ENCODE measurements around the gene PLEKHA4.

PLEKHA4 gene

GRCh38 chr19:48833977-48834376, 34.4 kb downstream of the PLEKHA4 start:
- FAIRE-seq (no peak), DNase-seq (ENCODE audit: insufficient read length, low spot score) (no peak)

- DNase-seq (ENCODE audit: insufficient read length, low spot score) (no peak), FAIRE-seq (no peak)
These were observed 35.4 kb downstream of the PLEKHA4 start for GRCh38 chr19:48833049-48833448.

- no peak for DNase-seq (ENCODE audit: insufficient read length, low spot score)
- no peak for FAIRE-seq
These were observed 37.5 kb downstream of the PLEKHA4 start for GRCh38 chr19:48830965-48831364.

- DNase-seq (ENCODE audit: insufficient read length, low spot score), result no peak
- FAIRE-seq, result no peak
These were observed 38.3 kb downstream of the PLEKHA4 start for GRCh38 chr19:48830088-48830487.

- FAIRE-seq (no peak), DNase-seq (ENCODE audit: insufficient read length, low spot score) (no peak)
These were observed 41.8 kb downstream of the PLEKHA4 start for GRCh38 chr19:48826606-48827020.

GRCh38 chr19:48822514-48822913, 45.9 kb downstream of the PLEKHA4 start:
- no peak for FAIRE-seq
- no peak for DNase-seq (ENCODE audit: insufficient read length, low spot score)

GRCh38 chr19:48821633-48822032, 46.8 kb downstream of the PLEKHA4 start:
- no peak for FAIRE-seq
- DNase-seq (ENCODE audit: insufficient read length, low spot score), result no peak

- FAIRE-seq (peak; percentile 82), DNase-seq (ENCODE audit: insufficient read length, low spot score) (peak; percentile 70)
These were observed 49.0 kb downstream of the PLEKHA4 start for GRCh38 chr19:48819366-48819816.

GRCh38 chr19:48818234-48818820, 50.1 kb downstream of the PLEKHA4 start:
- DNase-seq (ENCODE audit: insufficient read length, low spot score), result no peak
- no peak for FAIRE-seq

GRCh38 chr19:48817585-48818124, 50.8 kb downstream of the PLEKHA4 start:
- no peak for DNase-seq (ENCODE audit: insufficient read length, low spot score)
- FAIRE-seq, result no peak

- DNase-seq (ENCODE audit: insufficient read length, low spot score) (no peak), FAIRE-seq (no peak)
These were observed 52.4 kb downstream of the PLEKHA4 start for GRCh38 chr19:48815870-48816501.

GRCh38 chr19:48814895-48815294, 53.5 kb downstream of the PLEKHA4 start:
- DNase-seq (ENCODE audit: insufficient read length, low spot score), result no peak
- no peak for FAIRE-seq

- FAIRE-seq, result no peak
- DNase-seq (ENCODE audit: insufficient read length, low spot score), result no peak
These were observed 55.1 kb downstream of the PLEKHA4 start for GRCh38 chr19:48813123-48813913.

- peak; percentile 61 for DNase-seq (ENCODE audit: insufficient read length, low spot score)
- FAIRE-seq, result peak; percentile 54
These were observed 56.1 kb downstream of the PLEKHA4 start for GRCh38 chr19:48812094-48812929.

- FAIRE-seq (no peak), DNase-seq (ENCODE audit: insufficient read length, low spot score) (no peak)
These were observed 58.3 kb downstream of the PLEKHA4 start for GRCh38 chr19:48810151-48810550.

- no peak for FAIRE-seq
- no peak for DNase-seq (ENCODE audit: insufficient read length, low spot score)
These were observed 60.7 kb downstream of the PLEKHA4 start for GRCh38 chr19:48807590-48808308.

GRCh38 chr19:48806818-48807589, 61.4 kb downstream of the PLEKHA4 start:
- FAIRE-seq (no peak), DNase-seq (ENCODE audit: insufficient read length, low spot score) (no peak)

- FAIRE-seq, result no peak
- DNase-seq (ENCODE audit: insufficient read length, low spot score), result no peak
These were observed 61.9 kb downstream of the PLEKHA4 start for GRCh38 chr19:48806518-48806817.

GRCh38 chr19:48805452-48805851, 63.0 kb downstream of the PLEKHA4 start:
- FAIRE-seq, result no peak
- DNase-seq (ENCODE audit: insufficient read length, low spot score), result no peak

Data from HTR-8/SVneo (cell line).